IPS-NIHi11 (cell line): ENCODE data around the gene NAGS.
"Not testable (repeated sequence)": the region's sequence is repeated elsewhere in the genome, so short reads cannot be mapped to it uniquely, and the experiment has no call there.

ENCODE experiments used
- DNase-seq: peaks from one replicate; pipeline ENCODE4 v3.0.0; 2012; ENCODE audit warnings: mixed read lengths, low spot score

NAGS gene

GRCh38 chr17:44004077-44004760 lies at the start of gene NAGS:
Gene NAGS, plus strand, starts transcription at chr17:44004622. Its CDS starts 42 bp downstream, at chr17:44004664.
- DNase-seq = no peak

GRCh38 chr17:43956222-43956621 lies 48.2 kb upstream of the NAGS start:
- DNase-seq = no peak

GRCh38 chr17:43958748-43959352 lies 45.6 kb upstream of the NAGS start:
- DNase-seq = no peak

GRCh38 chr17:43961292-43961691 lies 43.1 kb upstream of the NAGS start:
- DNase-seq = not testable (repeated sequence)

- no peak for DNase-seq
These were observed 42.5 kb upstream of the NAGS start for GRCh38 chr17:43961954-43962353.

GRCh38 chr17:43962479-43962878 lies 41.9 kb upstream of the NAGS start:
- no peak for DNase-seq

GRCh38 chr17:43966276-43966675 lies 38.1 kb upstream of the NAGS start:
- no peak for DNase-seq

GRCh38 chr17:43967251-43967875 lies 37.1 kb upstream of the NAGS start:
- DNase-seq = no peak

GRCh38 chr17:43970366-43970765 lies 34.1 kb upstream of the NAGS start:
- DNase-seq = no peak

GRCh38 chr17:43971436-43971835 lies 33.0 kb upstream of the NAGS start:
- DNase-seq = not testable (repeated sequence)

GRCh38 chr17:43972444-43973212 lies 31.8 kb upstream of the NAGS start:
- DNase-seq = not testable (repeated sequence)

- no peak for DNase-seq
These were observed 29.8 kb upstream of the NAGS start for GRCh38 chr17:43974382-43975266.

GRCh38 chr17:43975898-43976297 lies 28.5 kb upstream of the NAGS start:
- DNase-seq = no peak

GRCh38 chr17:43976963-43977837 lies 27.2 kb upstream of the NAGS start:
- no peak for DNase-seq

GRCh38 chr17:43978078-43978477 lies 26.3 kb upstream of the NAGS start:
- DNase-seq = no peak

- DNase-seq = no peak
These were observed 25.4 kb upstream of the NAGS start for GRCh38 chr17:43979011-43979410.

- DNase-seq = no peak
These were observed 24.8 kb upstream of the NAGS start for GRCh38 chr17:43979671-43980070.

GRCh38 chr17:43982171-43982570 lies 22.3 kb upstream of the NAGS start:
- no peak for DNase-seq

- no peak for DNase-seq
These were observed 21.3 kb upstream of the NAGS start for GRCh38 chr17:43983196-43983514.

GRCh38 chr17:43983515-43984411 lies 20.7 kb upstream of the NAGS start:
- peak; percentile 67 for DNase-seq
